Cardiac muscle cell (in vitro differentiated cells and primary cell): ENCODE measurements around the gene ALDH6A1. TPM values are rescaled to one million over a fixed set of nuclear protein-coding genes. Genes with fewer than 3 reads are reported as not detected.

Source experiments
- DNase-seq, 2 donors: peaks; one replicate each; pipeline versions ENCODE4 v3.0.0 to v3.0.0-alpha.2; 2010 to 2017; ENCODE audit warnings: low read depth in 1 of 2, low spot score in 1 of 2
- H3K27ac ChIP-seq: fragments of 200-600 bp; sonication (generic); 2 replicates; pipeline ENCODE4 v1.5.1; 2016
- H3K27me3 ChIP-seq: fragments of 200-600 bp; sonication (generic); 2 replicates; pipeline ENCODE4 v1.6.0; 2016; ENCODE audit warnings: control low read depth
- H3K36me3 ChIP-seq: fragments of 200-600 bp; sonication (generic); 2 replicates; pipeline ENCODE4 v1.5.1; 2016; ENCODE audit warnings: control low read depth
- H3K4me1 ChIP-seq: fragments of 200-600 bp; sonication (generic); 2 replicates; pipeline ENCODE4 v1.8.1; 2017; ENCODE audit warnings: low read depth, mild to moderate bottlenecking, mixed run types
- H3K4me3 ChIP-seq: fragments of 200-600 bp; sonication (generic); 2 replicates; pipeline ENCODE4 v1.5.1; 2016; ENCODE audit warnings: mild to moderate bottlenecking
- H3K9me3 ChIP-seq: fragments of 200-600 bp; sonication (generic); 2 replicates; pipeline ENCODE4 v1.5.1; 2017; ENCODE audit warnings: low read depth, mild to moderate bottlenecking, control low read depth
- CTCF ChIP-seq: IDR thresholded peaks from 2 replicates; pipeline ENCODE4 v1.5.1; 2012; ENCODE audit warnings: low read depth, mild to moderate bottlenecking, low read length
- polyA plus RNA-seq: library from polyadenylated mRNA; unstranded; fragments of >200 nt; fragmentation: Nextera tagmentation; extraction: Ambion mirVana; gene quantifications from 2 replicates; pipeline ENCODE4 v1.2.1, GENCODE V29; 2016
- total RNA-seq: library from RNA; depleted of rRNA; stranded (reverse); fragments of >200 nt; gene quantifications from 2 replicates; pipeline ENCODE4 v1.2.3, GENCODE V29; 2016

The ALDH6A1 gene
- total and polyA plus RNA-seq, 2 experiments from 2014 or later, result 53.7 to 55.5 TPM

GRCh38 chr14:74034572-74034971 is 49.7 kb downstream of the ALDH6A1 start:
- Histone ChIP-seq H3K36me3 (peaks cover 4% of the 10 kb centered on the region), H3K27me3 (no peaks in the 10 kb centered on the region), H3K27ac (no peak overlapping the region), H3K4me1 (no peaks in the 10 kb centered on the region), H3K4me3 (no peak overlapping the region), H3K9me3 (no peaks in the 10 kb centered on the region)
- no peak for TF ChIP-seq CTCF
- DNase-seq, result no peak

GRCh38 chr14:74029136-74029535 is 55.1 kb downstream of the ALDH6A1 start:
- Histone ChIP-seq H3K4me3 (no peak overlapping the region), H3K9me3 (no peaks in the 10 kb centered on the region), H3K4me1 (no peaks in the 10 kb centered on the region), H3K27me3 (no peaks in the 10 kb centered on the region), H3K27ac (no peak overlapping the region), H3K36me3 (no peaks in the 10 kb centered on the region)
- TF ChIP-seq CTCF, result no peak
- no peak for DNase-seq

- Histone ChIP-seq H3K4me3 (no peak overlapping the region), H3K9me3 (no peaks in the 10 kb centered on the region), H3K36me3 (no peaks in the 10 kb centered on the region), H3K4me1 (no peaks in the 10 kb centered on the region), H3K27me3 (no peaks in the 10 kb centered on the region), H3K27ac (no peak overlapping the region)
- no peak for DNase-seq
- no peak for TF ChIP-seq CTCF
Observed at GRCh38 chr14:74022346-74022745, 61.9 kb downstream of the ALDH6A1 start.

- Histone ChIP-seq H3K36me3 (no peaks in the 10 kb centered on the region), H3K27me3 (no peaks in the 10 kb centered on the region), H3K4me3 (peak overlapping the region; percentile 94), H3K4me1 (no peaks in the 10 kb centered on the region), H3K9me3 (no peaks in the 10 kb centered on the region), H3K27ac (peak overlapping the region; percentile 96)
- TF ChIP-seq CTCF, result no peak
- DNase-seq, result peak; percentile 44 to 81
Observed at GRCh38 chr14:74019408-74020137, 64.7 kb downstream of the ALDH6A1 start.

GRCh38 chr14:74018586-74019407 is 65.5 kb downstream of the ALDH6A1 start, which contains the start of the genes BBOF1 and ENTPD5:
Gene BBOF1, plus strand, starts transcription at chr14:74019349. Its CDS starts 130 bp downstream, at chr14:74019479.
Gene ENTPD5, minus strand, starts transcription at chr14:74019288. Its CDS starts 31,186 bp downstream, at chr14:73988102.
- Histone ChIP-seq H3K27ac (peak within 1 kb of the TSS; percentile 96), H3K36me3 (no peaks in the 10 kb centered on the region), H3K9me3 (no peaks in the 10 kb centered on the region), H3K4me1 (no peaks in the 10 kb centered on the region), H3K27me3 (no peaks in the 10 kb centered on the region), H3K4me3 (peak within 1 kb of the TSS; percentile 94)
- peak; percentile 92 for DNase-seq
- TF ChIP-seq CTCF, result no peak
